GM12878 (cell line): ENCODE data around the gene BUB1. TPM values are rescaled to one million over a fixed set of nuclear protein-coding genes. Genes with fewer than 3 reads are reported as not detected.

Source experiments
- ATAC-seq: fragments of 200-7000 bp; cut with Tn5 transposase; 3 replicates; pipeline ENCODE4 v1.9.1; 2020; ENCODE audit warnings: mild to moderate bottlenecking, moderate library complexity
- BruUV-seq: library from RNA; stranded (reverse); fragments of 400-500 nt; replicated peaks from 2 replicates; lab custom pipeline; 2021; lab: Mats Ljungman, UMichigan
- CTCF ChIA-PET: fragments of 300-600 bp; sonication (Branson Sonifier 250); formaldehyde crosslinking; extraction: SDS; loops from one replicate; lab custom pipeline; 2021; ENCODE audit warnings: inconsistent platforms; lab: Yijun Ruan, JAX
- POLR2A ChIA-PET: fragments of 350-600 bp; formaldehyde crosslinking; extraction: SDS; loops from one replicate; lab custom pipeline; 2021; ENCODE audit warnings: inconsistent platforms; lab: Charles Lee
- RAD21 ChIA-PET: fragments of 300-600 bp; sonication (Branson Sonifier 250); formaldehyde crosslinking; loops from one replicate; lab custom pipeline; 2023; ENCODE audit warnings: antibody characterized with exemption; ENCODE audit not compliant: unreplicated experiment; lab: Charles Lee
- SMC1A ChIA-PET: fragments of 300-600 bp; sonication (Branson Sonifier 250); formaldehyde crosslinking; loops from one replicate; lab custom pipeline; 2023; ENCODE audit not compliant: unreplicated experiment, uncharacterized antibody; lab: Charles Lee
- DNase-seq: peaks from one replicate; pipeline ENCODE4 v3.0.0-alpha.2; 2011; ENCODE audit warnings: low read depth, low spot score
- FAIRE-seq: peaks from 3 replicates; lab custom pipeline; 2011; peaks lifted over from hg19 to GRCh38; lab: Jason Lieb, UNC
- H2AFZ ChIP-seq: 2 replicates; pipeline ENCODE4 v1.6.0; 2011; ENCODE audit warnings: low read depth, low read length, control low read depth; ENCODE audit not compliant: control insufficient read depth
- H3K27ac ChIP-seq: 2 replicates; pipeline ENCODE4 v1.5.1; 2011; ENCODE audit warnings: control low read depth; ENCODE audit not compliant: control insufficient read depth, insufficient read depth
- H3K27me3 ChIP-seq, 2 experiments: replicated peaks in 1 of 2; 2 replicates each; pipeline versions ENCODE4 v1.6.0 to v1.6.1; 2011; ENCODE audit warnings: low read length in 1 of 2; ENCODE audit not compliant: control insufficient read depth in 2 of 2, insufficient read depth in 2 of 2
- H3K36me3 ChIP-seq, 2 experiments: 2 replicates each; pipeline ENCODE4 v1.5.1; 2011; ENCODE audit warnings: low read length in 1 of 2; ENCODE audit not compliant: control insufficient read depth in 2 of 2, insufficient read depth in 2 of 2
- H3K4me1 ChIP-seq: 2 replicates; pipeline ENCODE4 v1.6.1; 2011; ENCODE audit warnings: mild to moderate bottlenecking, low read length, moderate library complexity, mixed read lengths; ENCODE audit not compliant: control insufficient read depth, insufficient read depth
- H3K4me2 ChIP-seq: 2 replicates; pipeline ENCODE4 v1.6.0; 2011; ENCODE audit warnings: control low read depth; ENCODE audit not compliant: control insufficient read depth, insufficient read depth
- H3K4me3 ChIP-seq: fragments of 200-600 bp; sonication (generic); 2 replicates; pipeline ENCODE4 v1.5.1; 2016
- H3K79me2 ChIP-seq: 2 replicates; pipeline ENCODE4 v1.6.0; 2011; ENCODE audit warnings: low read length; ENCODE audit not compliant: control insufficient read depth, insufficient read depth
- H3K9ac ChIP-seq: 2 replicates; pipeline ENCODE4 v1.8.0; 2011; ENCODE audit warnings: low read length, control low read depth, mixed read lengths; ENCODE audit not compliant: control insufficient read depth, insufficient read depth
- H3K9me3 ChIP-seq: replicated peaks from 3 replicates; pipeline ENCODE4 v1.5.1; 2011; ENCODE audit warnings: mild to moderate bottlenecking, low read length; ENCODE audit not compliant: control insufficient read depth, insufficient read depth
- H4K20me1 ChIP-seq: 2 replicates; pipeline ENCODE4 v1.6.0; 2011; ENCODE audit not compliant: control insufficient read depth, insufficient read depth
- GABPA ChIP-seq: IDR thresholded peaks from 2 replicates; pipeline ENCODE4 v1.6.1; 2014; ENCODE audit warnings: antibody characterized with exemption, low read depth, mild to moderate bottlenecking, inconsistent platforms
- HCFC1 ChIP-seq: fragments of 150-350 bp; IDR thresholded peaks from 2 replicates; pipeline ENCODE4 v1.6.1; 2014; ENCODE audit warnings: low read length
- JUND ChIP-seq: IDR thresholded peaks from 2 replicates; pipeline ENCODE4 v1.6.1; 2012; ENCODE audit warnings: low read depth, mild to moderate bottlenecking, low read length, improper control_type of control experiment, moderate library complexity
- NFIC ChIP-seq: IDR thresholded peaks from 2 replicates; pipeline ENCODE4 v1.6.1; 2012; ENCODE audit warnings: low read depth, mild to moderate bottlenecking, inconsistent platforms, low read length, moderate library complexity
- NFXL1 ChIP-seq: fragments of 450-650 bp; IDR thresholded peaks from 2 replicates; pipeline ENCODE4 v1.6.1; 2017; ENCODE audit warnings: antibody characterized with exemption, mild to moderate bottlenecking, borderline replicate concordance
- NR2C1 ChIP-seq: fragments of 450-650 bp; IDR thresholded peaks from 2 replicates; pipeline ENCODE4 v1.6.1; 2017; ENCODE audit warnings: antibody characterized with exemption, mild to moderate bottlenecking, moderate library complexity
- PKNOX1 ChIP-seq: fragments of 450-650 bp; IDR thresholded peaks from 2 replicates; pipeline ENCODE4 v1.6.1; 2016; ENCODE audit warnings: mild to moderate bottlenecking
- POU2F2 ChIP-seq: IDR thresholded peaks from 3 replicates; pipeline ENCODE4 v1.6.1; 2011; ENCODE audit warnings: low read depth, mild to moderate bottlenecking, low read length, borderline replicate concordance
- RAD21 ChIP-seq: IDR thresholded peaks from 2 replicates; pipeline ENCODE4 v1.6.1; 2011; ENCODE audit warnings: mild to moderate bottlenecking, low read depth, low read length, moderate library complexity; ENCODE audit not compliant: insufficient read depth
- RAD51 ChIP-seq: fragments of 450-650 bp; IDR thresholded peaks from 2 replicates; pipeline ENCODE4 v1.6.1; 2016; ENCODE audit warnings: moderate library complexity, mild to moderate bottlenecking, inconsistent platforms
- RCOR1 ChIP-seq: conservative IDR thresholded peaks from 2 replicates; pipeline ENCODE4 v1.6.1; 2012; ENCODE audit warnings: low read depth, low read length, improper control_type of control experiment
- RELA ChIP-seq: fragments of 450-650 bp; IDR thresholded peaks from 2 replicates; pipeline ENCODE4 v1.8.0; 2014; ENCODE audit warnings: borderline replicate concordance; ENCODE audit not compliant: partially characterized antibody
- SMARCA5 ChIP-seq: fragments of 450-650 bp; IDR thresholded peaks from 2 replicates; pipeline ENCODE4 v1.6.1; 2017; ENCODE audit warnings: mild to moderate bottlenecking
- ZBED1 ChIP-seq: IDR thresholded peaks from 2 replicates; pipeline ENCODE4 v1.6.1; 2016; ENCODE audit warnings: borderline replicate concordance
- ZBTB33 ChIP-seq: fragments of 450-650 bp; IDR thresholded peaks from 2 replicates; pipeline ENCODE4 v1.6.1; 2017; ENCODE audit warnings: mild to moderate bottlenecking
- ZNF687 ChIP-seq: fragments of 450-650 bp; IDR thresholded peaks from 2 replicates; pipeline ENCODE4 v1.6.1; 2017; ENCODE audit warnings: mild to moderate bottlenecking, moderate library complexity
- WGBS: methylation state at CpG from one replicate; pipeline ENCODE4 v1.1.6; 2016; ENCODE audit warnings: low lambda C conversion rate; ENCODE audit not compliant: insufficient replicate concordance, insufficient coverage; ENCODE audit errors: missing lambda C conversion rate; 5-methylcytosine and 5-hydroxymethylcytosine counted together
- in situ Hi-C: fragments of 300-500 bp; cut with MboI; formaldehyde crosslinking; loops from 9 replicates; pipeline ENCODE4 v1.14.3; 2018; ENCODE audit warnings: mixed read lengths
- intact Hi-C: fragments of 100-400 bp; cut with micrococcal nuclease; formaldehyde crosslinking; loops from one replicate; pipeline ENCODE4 v1.14.2; 2022; ENCODE audit not compliant: unreplicated experiment
- polyA plus RNA-seq, 11 experiments: library from polyadenylated mRNA; depleted of rRNA in 4 of 11; unstranded in 6 of 11; stranded (reverse) in 5 of 11; fragments of >200 nt; fragmentation: Nextera tagmentation in 4 of 11; fragmentation: Illumina TruSeq in 1 of 11; extraction: Ambion mirVana in 4 of 11; extraction: Trizol in 1 of 11; gene quantifications; 1 replicate in 1 of 11; 2 replicates in 10 of 11; pipeline versions ENCODE4 v1.2.1 to v1.2.3, GENCODE V29; 2011 to 2016; ENCODE audit warnings: inconsistent platforms in 2 of 11, missing spikeins in 2 of 11, low read depth in 1 of 11
- total RNA-seq, 4 experiments: library from RNA; depleted of rRNA in 3 of 4; stranded (reverse); fragments of >200 nt in 3 of 4; fragmentation: Illumina TruSeq in 1 of 4; extraction: Trizol in 1 of 4; gene quantifications; 2 replicates each; pipeline versions ENCODE4 v1.2.1 to v1.2.3, GENCODE V29; 2013 to 2021

BUB1 gene
- total and polyA plus RNA-seq, 10 of the 15 experiments (the other 5 are each of a cell fraction or from before 2014, with no cell fraction given), result 52.4 to 142 (median 88.9) TPM

GRCh38 chr2:110638004-110638403, 39.9 kb downstream of the BUB1 start:
- in situ Hi-C loops, result no loop called here

More at GRCh38 chr2:110638004-110638403, 39.9 kb downstream of the BUB1 start:
- FAIRE-seq (no peak), DNase-seq (no peak), ATAC-seq (no peak)
- POLR2A ChIA-PET, result no interaction called here
- Histone ChIP-seq H3K9me3 (no peaks in the 10 kb centered on the region), H3K4me2 (no peak overlapping the region), H3K36me3 (peaks cover 8 to 22% of the 10 kb centered on the region in 2 experiments), H3K4me1 (no peaks in the 10 kb centered on the region), H3K79me2 (no peaks in the 10 kb centered on the region), H3K9ac (no peak overlapping the region), H3K4me3 (no peak overlapping the region), H2AFZ (no peak overlapping the region), H4K20me1 (no peaks in the 10 kb centered on the region), H3K27me3 (no peaks in the 10 kb centered on the region), H3K27ac (no peak overlapping the region)
- no peak for TF ChIP-seq ZBED1
- no peak for TF ChIP-seq HCFC1
- no peak for TF ChIP-seq RAD21
- TF ChIP-seq RELA, result no peak
- no peak for TF ChIP-seq PKNOX1
- no peak for TF ChIP-seq ZNF687
- no peak for TF ChIP-seq RAD51
- no peak for TF ChIP-seq NFXL1
- no peak for TF ChIP-seq NR2C1
- TF ChIP-seq POU2F2, result no peak
- no peak for TF ChIP-seq SMARCA5
- TF ChIP-seq GABPA, result no peak
- no peak for TF ChIP-seq NFIC
- TF ChIP-seq ZBTB33, result no peak
- no peak for TF ChIP-seq RCOR1
- no peak for TF ChIP-seq JUND
- RAD21 ChIA-PET, result no interaction called here
- 94% methylated on average over 1 of the region's 1 CpG for WGBS
- CTCF ChIA-PET, result interaction anchor here (1.6 kb wide), 1 partner anchor 117 kb away, joined by 5 read pairs; no protein-coding TSS in a partner anchor
- SMC1A ChIA-PET, result no interaction called here
- intact Hi-C loops, result no loop called here
- BruUV-seq, result no TSS peak
